ENCODE data around the gene GAL3ST1.
"Not testable (repeated sequence)": the region's sequence is repeated elsewhere in the genome, so short reads cannot be mapped to it uniquely, and the experiment has no call there.

GAL3ST1 gene

GRCh38 chr22:30564045-30564760, 10.3 kb downstream of the GAL3ST1 start:
- DNase-seq (ENCODE audit: low spot score) = no peak

- DNase-seq (ENCODE audit: low spot score) = no peak
Observed at GRCh38 chr22:30562366-30562765, 12.1 kb downstream of the GAL3ST1 start.

- DNase-seq (ENCODE audit: low spot score) = no peak
Observed at GRCh38 chr22:30561402-30562189, 12.9 kb downstream of the GAL3ST1 start.

GRCh38 chr22:30560643-30561202, 13.7 kb downstream of the GAL3ST1 start:
- not testable (repeated sequence) for DNase-seq (ENCODE audit: low spot score)

- no peak for DNase-seq (ENCODE audit: low spot score)
Observed at GRCh38 chr22:30559889-30560288, 14.6 kb downstream of the GAL3ST1 start.

GRCh38 chr22:30557243-30557642, 17.2 kb downstream of the GAL3ST1 start:
- no peak for DNase-seq (ENCODE audit: low spot score)

GRCh38 chr22:30556388-30556787, 18.1 kb downstream of the GAL3ST1 start:
- DNase-seq (ENCODE audit: low spot score) = no peak

- DNase-seq (ENCODE audit: low spot score) = no peak
Observed at GRCh38 chr22:30555282-30556210, 18.9 kb downstream of the GAL3ST1 start.

- DNase-seq (ENCODE audit: low spot score) = no peak
Observed at GRCh38 chr22:30553971-30554370, 20.5 kb downstream of the GAL3ST1 start.

GRCh38 chr22:30552719-30553118, 21.7 kb downstream of the GAL3ST1 start:
- DNase-seq (ENCODE audit: low spot score) = no peak

- not testable (repeated sequence) for DNase-seq (ENCODE audit: low spot score)
Observed at GRCh38 chr22:30551813-30552212, 22.7 kb downstream of the GAL3ST1 start.

- no peak for DNase-seq (ENCODE audit: low spot score)
Observed at GRCh38 chr22:30547188-30547587, 27.3 kb downstream of the GAL3ST1 start.

- no peak for DNase-seq (ENCODE audit: low spot score)
Observed at GRCh38 chr22:30546616-30547015, 27.8 kb downstream of the GAL3ST1 start, which contains the start of gene SEC14L6. SEC14L6 (minus strand) TSS chr22:30546741; CDS start chr22:30546682, 59 bp downstream.

- DNase-seq (ENCODE audit: low spot score) = no peak
Observed at GRCh38 chr22:30542811-30543188, 31.7 kb downstream of the GAL3ST1 start.

- DNase-seq (ENCODE audit: low spot score) = no peak
Observed at GRCh38 chr22:30541961-30542810, 32.3 kb downstream of the GAL3ST1 start.

- not testable (repeated sequence) for DNase-seq (ENCODE audit: low spot score)
Observed at GRCh38 chr22:30541511-30541910, 33.0 kb downstream of the GAL3ST1 start.

- no peak for DNase-seq (ENCODE audit: low spot score)
Observed at GRCh38 chr22:30539368-30539767, 35.1 kb downstream of the GAL3ST1 start.

- peak; percentile 7 for DNase-seq (ENCODE audit: low spot score)
Observed at GRCh38 chr22:30538280-30538679, 36.2 kb downstream of the GAL3ST1 start.

- no peak for DNase-seq (ENCODE audit: low spot score)
Observed at GRCh38 chr22:30537083-30537731, 37.3 kb downstream of the GAL3ST1 start.

GRCh38 chr22:30535182-30535581, 39.3 kb downstream of the GAL3ST1 start:
- DNase-seq (ENCODE audit: low spot score) = no peak

Measured in pons (tissue), 1 donor.